SK-N-SH treated with all-trans-retinoic acid at 6 μM for 48 hours (cell line): ENCODE results near the gene WDFY2.

ENCODE experiments used
- ARNTL ChIP-seq: fragments of 450-650 bp; formaldehyde crosslinking; IDR thresholded peaks from 2 replicates; pipeline ENCODE4 v1.5.0; 2020; ENCODE audit warnings: low read depth, mild to moderate bottlenecking, moderate library complexity, borderline replicate concordance
- CSDC2 ChIP-seq: fragments of 250-450 bp; sonication (Bioruptor Pico); IDR thresholded peaks from 2 replicates; pipeline ENCODE4 v1.5.0; 2020; ENCODE audit warnings: mild to moderate bottlenecking, moderate library complexity
- ESRRG ChIP-seq: fragments of 250-450 bp; sonication (Bioruptor Pico); IDR thresholded peaks from 2 replicates; pipeline ENCODE4 v1.6.1; 2021; ENCODE audit warnings: mild to moderate bottlenecking
- ISL1 ChIP-seq: fragments of 250-450 bp; sonication (Bioruptor Pico); IDR thresholded peaks from 2 replicates; pipeline ENCODE4 v2.1.2; 2022; ENCODE audit warnings: mild to moderate bottlenecking, moderate library complexity
- SNAI2 ChIP-seq: fragments of 250-450 bp; sonication (Bioruptor Pico); IDR thresholded peaks from 2 replicates; pipeline ENCODE4 v1.5.0; 2020; ENCODE audit warnings: mild to moderate bottlenecking, moderate library complexity
- TCF4 ChIP-seq: fragments of 250-450 bp; sonication (Bioruptor Pico); IDR thresholded peaks from 2 replicates; pipeline ENCODE4 v1.8.0; 2021; ENCODE audit warnings: mild to moderate bottlenecking, moderate library complexity, borderline replicate concordance
- TOX ChIP-seq: fragments of 250-450 bp; sonication (Bioruptor Pico); IDR thresholded peaks from 2 replicates; pipeline ENCODE4 v1.8.0; 2021; ENCODE audit warnings: mild to moderate bottlenecking, moderate library complexity, borderline replicate concordance
- ZFP3 ChIP-seq: fragments of 250-450 bp; sonication (Bioruptor Pico); IDR thresholded peaks from 2 replicates; pipeline ENCODE4 v1.5.0; 2020; ENCODE audit warnings: mild to moderate bottlenecking, moderate library complexity
- ZNF70 ChIP-seq: fragments of 450-650 bp; formaldehyde crosslinking; IDR thresholded peaks from 2 replicates; pipeline ENCODE4 v1.5.0; 2020; ENCODE audit warnings: mild to moderate bottlenecking, moderate library complexity
- ZNF8 ChIP-seq: fragments of 450-650 bp; formaldehyde crosslinking; IDR thresholded peaks from 2 replicates; pipeline ENCODE4 v1.5.0; 2020; ENCODE audit warnings: mild to moderate bottlenecking, moderate library complexity
- TF ChIP-seq, protein P1 (sequence below): fragments of 250-450 bp; sonication (Bioruptor Pico); IDR thresholded peaks from 2 replicates; pipeline ENCODE4 v1.8.0; 2020; ENCODE audit warnings: mild to moderate bottlenecking, moderate library complexity, borderline replicate concordance
- TF ChIP-seq, protein P2 (sequence below): fragments of 250-450 bp; sonication (Bioruptor Pico); IDR thresholded peaks from 2 replicates; pipeline ENCODE4 v1.5.1; 2020; ENCODE audit warnings: low read depth, mild to moderate bottlenecking, moderate library complexity
- TF ChIP-seq, protein P3 (sequence below): fragments of 250-450 bp; sonication (Bioruptor Pico); IDR thresholded peaks from 2 replicates; pipeline ENCODE4 v1.5.1; 2021; ENCODE audit warnings: mild to moderate bottlenecking, moderate library complexity

DNA sequence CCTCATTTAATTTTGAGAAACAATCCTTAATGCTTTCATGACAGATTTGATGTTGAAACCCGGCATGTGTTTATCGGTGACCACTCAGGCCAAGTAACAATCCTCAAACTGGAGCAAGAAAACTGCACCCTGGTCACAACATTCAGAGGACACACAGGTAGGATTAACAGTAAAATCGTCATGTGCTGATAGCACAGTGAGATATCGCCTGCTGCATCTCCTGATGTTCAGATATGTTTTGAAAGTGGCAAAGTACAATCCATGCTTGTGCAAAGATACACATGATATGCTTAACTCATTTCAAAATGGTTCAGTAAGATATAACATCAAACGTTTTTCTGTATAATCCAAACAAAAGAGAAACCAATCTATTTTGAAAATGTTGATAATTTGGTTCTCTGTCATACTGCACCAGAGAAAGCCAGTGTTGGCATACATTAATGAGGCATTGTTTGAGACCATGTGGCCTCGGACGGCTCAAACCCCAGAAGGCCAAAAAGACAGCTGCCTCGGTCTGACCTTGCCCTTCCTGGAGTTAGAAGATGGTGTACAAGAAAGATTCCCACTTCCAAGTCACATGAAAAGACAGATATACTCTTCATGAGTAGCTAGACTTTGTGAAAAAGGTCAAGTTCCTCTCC lies 143.5 kb downstream of the WDFY2 start:
- TF ChIP-seq TOX (no peak), ESRRG (no peak), TCF4 (CRISPR knock-in tag) (no peak), CSDC2 (CRISPR knock-in tag) (no peak), ZFP3 (CRISPR knock-in tag) (no peak), ISL1 (CRISPR knock-in tag) (no peak), SNAI2 (CRISPR knock-in tag) (no peak), ARNTL (no peak), ZNF70 (CRISPR knock-in tag) (no peak), ZNF8 (CRISPR knock-in tag) (no peak)
- TF ChIP-seq, protein P1, sequence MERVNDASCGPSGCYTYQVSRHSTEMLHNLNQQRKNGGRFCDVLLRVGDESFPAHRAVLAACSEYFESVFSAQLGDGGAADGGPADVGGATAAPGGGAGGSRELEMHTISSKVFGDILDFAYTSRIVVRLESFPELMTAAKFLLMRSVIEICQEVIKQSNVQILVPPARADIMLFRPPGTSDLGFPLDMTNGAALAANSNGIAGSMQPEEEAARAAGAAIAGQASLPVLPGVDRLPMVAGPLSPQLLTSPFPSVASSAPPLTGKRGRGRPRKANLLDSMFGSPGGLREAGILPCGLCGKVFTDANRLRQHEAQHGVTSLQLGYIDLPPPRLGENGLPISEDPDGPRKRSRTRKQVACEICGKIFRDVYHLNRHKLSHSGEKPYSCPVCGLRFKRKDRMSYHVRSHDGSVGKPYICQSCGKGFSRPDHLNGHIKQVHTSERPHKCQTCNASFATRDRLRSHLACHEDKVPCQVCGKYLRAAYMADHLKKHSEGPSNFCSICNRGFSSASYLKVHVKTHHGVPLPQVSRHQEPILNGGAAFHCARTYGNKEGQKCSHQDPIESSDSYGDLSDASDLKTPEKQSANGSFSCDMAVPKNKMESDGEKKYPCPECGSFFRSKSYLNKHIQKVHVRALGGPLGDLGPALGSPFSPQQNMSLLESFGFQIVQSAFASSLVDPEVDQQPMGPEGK (CRISPR knock-in tag): no peak
- TF ChIP-seq, protein P2, sequence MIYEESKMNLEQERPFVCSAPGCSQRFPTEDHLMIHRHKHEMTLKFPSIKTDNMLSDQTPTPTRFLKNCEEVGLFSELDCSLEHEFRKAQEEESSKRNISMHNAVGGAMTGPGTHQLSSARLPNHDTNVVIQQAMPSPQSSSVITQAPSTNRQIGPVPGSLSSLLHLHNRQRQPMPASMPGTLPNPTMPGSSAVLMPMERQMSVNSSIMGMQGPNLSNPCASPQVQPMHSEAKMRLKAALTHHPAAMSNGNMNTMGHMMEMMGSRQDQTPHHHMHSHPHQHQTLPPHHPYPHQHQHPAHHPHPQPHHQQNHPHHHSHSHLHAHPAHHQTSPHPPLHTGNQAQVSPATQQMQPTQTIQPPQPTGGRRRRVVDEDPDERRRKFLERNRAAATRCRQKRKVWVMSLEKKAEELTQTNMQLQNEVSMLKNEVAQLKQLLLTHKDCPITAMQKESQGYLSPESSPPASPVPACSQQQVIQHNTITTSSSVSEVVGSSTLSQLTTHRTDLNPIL (CRISPR knock-in tag): no peak
- TF ChIP-seq, protein P3, sequence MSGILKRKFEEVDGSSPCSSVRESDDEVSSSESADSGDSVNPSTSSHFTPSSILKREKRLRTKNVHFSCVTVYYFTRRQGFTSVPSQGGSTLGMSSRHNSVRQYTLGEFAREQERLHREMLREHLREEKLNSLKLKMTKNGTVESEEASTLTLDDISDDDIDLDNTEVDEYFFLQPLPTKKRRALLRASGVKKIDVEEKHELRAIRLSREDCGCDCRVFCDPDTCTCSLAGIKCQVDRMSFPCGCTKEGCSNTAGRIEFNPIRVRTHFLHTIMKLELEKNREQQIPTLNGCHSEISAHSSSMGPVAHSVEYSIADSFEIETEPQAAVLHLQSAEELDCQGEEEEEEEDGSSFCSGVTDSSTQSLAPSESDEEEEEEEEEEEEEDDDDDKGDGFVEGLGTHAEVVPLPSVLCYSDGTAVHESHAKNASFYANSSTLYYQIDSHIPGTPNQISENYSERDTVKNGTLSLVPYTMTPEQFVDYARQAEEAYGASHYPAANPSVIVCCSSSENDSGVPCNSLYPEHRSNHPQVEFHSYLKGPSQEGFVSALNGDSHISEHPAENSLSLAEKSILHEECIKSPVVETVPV (CRISPR knock-in tag): no peak
